ENCODE data around the gene NAT16.
A peak's percentile ranks its signal among the peaks of the same experiment; 100 is the strongest.

The NAT16 gene

DNA sequence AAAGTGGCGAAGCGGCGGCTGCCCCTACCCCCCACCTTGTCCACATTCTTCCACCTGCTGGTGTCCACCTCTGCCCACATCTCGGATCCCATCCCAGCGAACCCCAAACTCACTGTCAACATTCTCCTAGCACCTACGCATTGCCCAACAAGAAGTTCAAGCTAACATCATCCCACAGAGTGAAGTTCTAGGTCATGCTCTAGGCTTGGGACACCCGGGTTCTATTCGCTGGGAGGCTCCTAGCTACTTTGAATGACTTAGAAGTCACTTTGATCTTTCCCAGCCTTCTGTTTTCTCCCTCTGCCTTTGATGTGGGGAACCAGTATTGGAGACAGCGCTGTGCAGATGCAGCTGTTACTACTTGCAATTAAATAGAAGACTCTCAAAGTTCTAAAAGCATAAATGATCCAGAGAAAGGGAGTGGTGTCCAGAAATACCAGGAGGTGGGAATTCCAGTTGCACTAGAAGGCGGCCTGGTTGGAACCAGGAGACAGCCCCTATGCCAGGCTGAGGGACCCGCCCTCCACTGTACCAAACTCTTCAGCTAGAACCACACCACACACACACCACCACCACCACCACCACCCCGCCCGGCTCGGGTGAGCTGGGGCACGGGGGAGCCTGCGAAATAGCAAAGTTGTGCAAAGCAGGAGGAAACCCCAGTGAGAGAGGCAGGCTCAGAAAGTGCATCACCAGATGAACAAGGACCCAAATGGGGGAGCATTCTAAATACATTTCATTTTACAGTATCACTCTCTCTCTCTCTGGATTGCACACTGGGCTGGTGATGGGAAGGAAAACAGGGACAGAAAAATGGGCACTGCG, 9.3 kb downstream of the NAT16 start:
- no peak for FAIRE-seq
- TF ChIP-seq, protein P1, sequence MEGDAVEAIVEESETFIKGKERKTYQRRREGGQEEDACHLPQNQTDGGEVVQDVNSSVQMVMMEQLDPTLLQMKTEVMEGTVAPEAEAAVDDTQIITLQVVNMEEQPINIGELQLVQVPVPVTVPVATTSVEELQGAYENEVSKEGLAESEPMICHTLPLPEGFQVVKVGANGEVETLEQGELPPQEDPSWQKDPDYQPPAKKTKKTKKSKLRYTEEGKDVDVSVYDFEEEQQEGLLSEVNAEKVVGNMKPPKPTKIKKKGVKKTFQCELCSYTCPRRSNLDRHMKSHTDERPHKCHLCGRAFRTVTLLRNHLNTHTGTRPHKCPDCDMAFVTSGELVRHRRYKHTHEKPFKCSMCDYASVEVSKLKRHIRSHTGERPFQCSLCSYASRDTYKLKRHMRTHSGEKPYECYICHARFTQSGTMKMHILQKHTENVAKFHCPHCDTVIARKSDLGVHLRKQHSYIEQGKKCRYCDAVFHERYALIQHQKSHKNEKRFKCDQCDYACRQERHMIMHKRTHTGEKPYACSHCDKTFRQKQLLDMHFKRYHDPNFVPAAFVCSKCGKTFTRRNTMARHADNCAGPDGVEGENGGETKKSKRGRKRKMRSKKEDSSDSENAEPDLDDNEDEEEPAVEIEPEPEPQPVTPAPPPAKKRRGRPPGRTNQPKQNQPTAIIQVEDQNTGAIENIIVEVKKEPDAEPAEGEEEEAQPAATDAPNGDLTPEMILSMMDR (IDR thresholded peaks at IDR 0.05; ENCODE audit: insufficient read depth, missing control alignments): no peak
- no peak for DNase-seq (ENCODE audit: insufficient read length, low spot score)

DNA sequence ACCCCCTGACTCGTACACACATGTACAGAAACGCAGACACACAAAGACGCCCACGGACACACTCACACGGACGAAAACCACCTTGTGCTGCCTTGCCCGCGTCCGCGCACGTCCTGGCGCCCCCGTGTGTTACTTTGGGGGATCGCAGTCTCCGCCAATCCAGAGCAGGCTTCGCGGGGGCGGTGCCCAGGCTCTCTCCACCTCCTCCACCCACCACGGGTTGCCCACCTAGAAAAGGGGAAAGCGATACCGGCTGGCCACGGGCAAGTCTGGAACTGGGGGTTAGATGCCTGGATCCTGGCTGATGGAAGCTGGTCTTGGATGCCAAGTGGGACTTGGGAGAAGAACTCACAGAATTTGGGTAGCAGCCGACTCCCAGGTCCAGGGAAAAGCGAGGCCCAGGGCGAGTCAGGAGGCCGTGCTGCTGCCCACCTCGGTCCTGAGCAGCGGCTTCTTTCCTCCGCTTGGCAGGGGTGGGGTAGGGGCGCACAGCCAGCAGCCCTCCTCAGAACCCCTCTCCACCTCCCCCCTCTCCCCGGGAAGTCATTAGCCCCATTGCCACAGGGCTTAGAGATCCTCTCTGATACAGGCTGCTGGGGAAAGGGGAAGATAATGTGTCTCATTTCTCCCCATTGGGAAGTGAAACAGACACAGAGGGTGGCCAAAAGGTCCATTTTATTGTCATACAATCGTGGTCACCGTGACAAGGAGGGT, 10.1 kb downstream of the NAT16 start:
- DNase-seq (ENCODE audit: insufficient read length, low spot score) (peak; percentile 77), FAIRE-seq (no peak)
- TF ChIP-seq, protein P1 (IDR thresholded peaks at IDR 0.05; ENCODE audit: insufficient read depth, missing control alignments): peak; percentile 73

DNA sequence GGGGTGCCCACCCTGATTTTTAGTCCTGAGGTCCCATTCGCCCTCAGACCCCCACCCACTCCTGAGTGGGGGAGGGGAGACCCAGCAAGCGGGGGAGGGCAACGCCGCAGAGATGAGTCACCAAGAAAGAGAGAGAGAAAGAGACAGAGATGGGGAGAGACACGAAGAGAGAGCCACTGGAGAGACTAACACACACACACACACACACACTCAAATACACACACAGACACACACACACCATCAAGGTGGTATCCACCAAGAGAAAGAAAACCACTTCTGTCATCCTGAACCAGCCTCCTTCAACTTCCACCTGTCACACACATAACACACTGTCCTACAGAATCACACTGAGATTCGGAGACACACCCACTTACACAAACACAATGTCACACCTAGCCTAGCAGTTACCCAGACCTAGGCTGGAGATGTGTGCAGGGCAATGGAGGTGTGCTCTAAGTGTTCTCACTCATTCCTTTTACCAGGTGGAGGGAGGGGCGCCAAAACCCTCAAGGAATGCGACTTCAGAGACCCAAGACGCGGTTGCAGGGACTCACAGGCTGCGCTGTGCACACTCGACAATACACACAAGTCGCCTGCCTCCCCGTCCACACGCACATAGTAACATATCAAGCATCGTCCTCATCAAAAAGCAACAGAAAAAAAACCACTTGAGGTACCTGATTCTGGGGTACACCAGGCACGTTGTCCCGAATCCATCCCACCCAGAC, 10.8 kb downstream of the NAT16 start:
- DNase-seq (ENCODE audit: insufficient read length, low spot score) (no peak), FAIRE-seq (no peak)
- TF ChIP-seq, protein P1 (IDR thresholded peaks at IDR 0.05; ENCODE audit: insufficient read depth, missing control alignments): no peak

DNA sequence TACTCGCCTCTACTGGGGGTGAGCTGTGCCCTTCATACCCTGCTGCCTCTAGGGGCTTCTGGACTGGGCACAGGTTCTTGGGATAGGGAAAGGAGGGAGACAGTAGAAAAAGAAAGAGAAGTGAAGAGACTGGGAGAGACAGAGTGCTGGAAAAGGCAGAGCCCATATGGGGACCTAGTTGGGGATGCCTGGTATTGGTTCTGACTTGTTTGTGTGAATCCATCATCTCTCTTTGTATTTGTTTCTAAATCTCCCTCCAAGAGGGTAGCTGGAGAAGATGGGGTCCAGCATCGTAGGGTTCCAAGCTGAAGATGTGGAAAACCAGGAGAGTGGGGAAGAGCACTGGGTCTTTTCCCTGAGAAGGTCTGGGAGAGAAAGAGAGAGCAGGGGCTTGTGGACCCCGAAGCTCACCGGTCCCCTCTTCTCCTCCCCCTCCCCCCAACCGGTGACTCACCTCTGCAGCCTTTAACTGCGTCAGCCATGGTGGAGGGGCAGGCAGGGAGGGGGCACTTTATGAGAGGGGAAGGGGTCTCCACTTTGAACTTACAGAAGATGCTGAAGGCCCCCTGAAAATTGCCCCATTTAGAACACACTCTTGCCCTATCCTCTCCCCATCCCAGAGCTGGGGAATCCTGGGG, 11.6 kb downstream of the NAT16 start:
- DNase-seq (ENCODE audit: insufficient read length, low spot score): no peak
- FAIRE-seq: no peak
- TF ChIP-seq, protein P1 (IDR thresholded peaks at IDR 0.05; ENCODE audit: insufficient read depth, missing control alignments): no peak

DNA sequence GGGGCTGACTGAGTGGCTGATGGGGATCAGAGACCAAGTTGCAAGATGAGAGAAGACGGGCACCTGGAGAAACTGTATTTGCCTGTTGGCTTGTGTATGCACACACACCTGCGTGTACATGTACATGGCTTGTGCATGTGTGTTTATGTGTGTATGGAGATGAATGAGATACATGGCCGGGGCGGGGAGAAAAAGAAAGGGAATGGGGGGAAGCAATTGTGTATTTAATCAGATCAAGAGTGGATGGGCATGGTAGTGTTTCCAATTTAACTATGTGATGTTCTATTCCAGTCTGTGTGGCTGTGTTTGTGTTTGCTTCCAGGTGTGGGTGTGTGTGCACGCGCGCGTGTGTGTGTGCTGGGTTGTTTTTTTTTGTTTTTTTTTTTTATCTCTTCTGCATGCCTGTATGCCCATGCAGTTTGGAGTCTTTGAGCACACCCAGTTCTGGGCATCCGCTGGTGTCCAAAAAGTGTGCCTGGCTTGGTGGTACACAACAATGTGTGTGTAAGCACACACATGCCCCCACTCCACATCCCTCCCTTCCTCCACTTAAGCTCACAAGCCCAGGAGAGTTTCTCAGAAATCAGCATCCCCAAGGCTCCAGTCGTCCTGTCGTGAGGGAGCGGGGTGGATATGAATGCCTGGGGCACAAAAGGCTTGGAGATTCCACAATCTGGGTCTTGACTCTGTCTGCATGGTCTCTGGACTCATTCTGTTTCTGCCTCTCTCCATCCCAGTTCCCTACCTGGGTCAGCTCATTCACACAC, 12.3 kb downstream of the NAT16 start:
- no peak for DNase-seq (ENCODE audit: insufficient read length, low spot score)
- FAIRE-seq: no peak
- TF ChIP-seq, protein P1 (IDR thresholded peaks at IDR 0.05; ENCODE audit: insufficient read depth, missing control alignments): no peak

DNA sequence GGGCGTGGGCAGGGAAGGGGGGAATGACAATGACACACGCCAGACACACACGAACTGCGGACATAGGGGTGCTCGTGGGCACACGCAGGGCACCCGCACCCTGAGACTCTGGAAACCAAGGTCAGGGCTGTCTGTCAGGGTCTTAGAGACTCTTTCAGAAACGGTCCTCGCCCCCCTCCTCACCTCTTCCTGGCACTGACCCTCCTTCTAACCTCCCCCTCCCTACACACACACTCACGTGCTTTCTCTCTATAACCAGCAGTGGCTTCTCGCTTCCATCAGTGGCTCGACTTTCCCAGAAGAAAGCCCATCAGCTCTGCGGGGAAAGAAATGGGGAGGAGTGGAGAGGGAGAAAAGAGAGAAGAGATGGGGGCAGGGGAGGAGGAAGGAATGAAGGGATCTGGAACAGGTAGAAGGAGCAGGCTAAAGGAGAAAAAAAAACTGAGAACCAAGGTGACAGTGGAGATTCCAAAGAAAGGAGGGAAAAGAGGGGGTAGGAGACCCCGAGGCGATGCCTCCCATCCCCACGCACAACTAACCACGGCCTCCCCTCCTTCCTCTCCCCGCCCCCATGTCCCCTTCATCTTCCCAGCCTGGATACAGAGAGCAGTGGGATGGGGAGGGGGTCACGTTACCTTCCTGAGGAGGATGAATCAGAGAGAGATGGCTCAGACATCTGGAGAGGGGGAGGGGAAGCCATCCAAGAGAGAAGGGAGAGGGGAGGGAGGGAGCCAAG, 13.0 kb downstream of the NAT16 start:
- FAIRE-seq (no peak), DNase-seq (ENCODE audit: insufficient read length, low spot score) (no peak)
- TF ChIP-seq, protein P1 (IDR thresholded peaks at IDR 0.05; ENCODE audit: insufficient read depth, missing control alignments): no peak
